ENCODE data around the gene SIDT2.
"Not testable (repeated sequence)": the region's sequence is repeated elsewhere in the genome, so short reads cannot be mapped to it uniquely, and the experiment has no call there.

SIDT2 gene

DNA sequence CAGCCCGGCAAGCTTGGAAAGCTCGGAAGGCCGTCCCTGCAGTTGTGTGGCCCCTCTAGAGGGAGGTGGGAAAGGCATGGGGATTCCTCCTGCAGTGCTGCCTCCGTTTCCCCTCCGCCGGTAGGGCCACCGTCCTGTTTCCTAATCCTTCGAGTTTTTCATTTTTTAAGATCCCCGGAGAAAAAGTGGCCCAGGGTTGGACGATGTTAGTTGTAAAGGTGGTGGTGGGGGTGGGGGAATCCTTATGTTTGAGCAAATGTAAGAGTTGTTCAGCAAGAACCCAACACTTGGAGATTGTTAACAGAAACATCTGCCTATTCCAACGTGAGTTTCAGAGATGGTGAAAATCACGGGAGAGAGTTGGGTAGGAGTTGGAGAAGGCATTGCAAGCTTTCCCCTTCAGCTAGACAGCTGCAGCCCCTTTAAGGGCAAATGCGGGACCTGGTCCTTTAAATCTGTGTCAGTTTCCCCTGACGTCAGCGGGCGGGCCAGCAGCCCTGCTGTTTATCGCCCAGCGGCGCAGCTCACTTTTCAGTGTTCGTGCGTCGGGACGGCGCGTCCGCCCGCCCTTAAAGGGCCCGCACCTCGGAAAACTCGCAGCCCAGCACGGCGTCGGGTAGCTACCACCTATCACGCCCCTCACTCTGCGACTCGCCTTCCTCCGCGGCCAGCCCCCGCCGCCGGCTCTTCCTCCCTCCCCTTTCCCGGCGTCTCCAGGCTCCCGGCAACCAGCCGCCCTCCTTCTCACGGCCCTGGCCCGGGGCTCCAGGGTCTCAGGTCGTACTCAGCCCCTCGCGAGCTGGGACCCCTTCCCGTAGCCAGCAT lies at the start of gene SIDT2:
TSS of gene SIDT2 (plus strand) at position 534 of the 825 bp plus-strand sequence. CDS start 521 bp downstream, outside the sequence.
- Mint-ChIP-seq H3K4me1 (peaks cover 44% of the 10 kb centered on the region), H3K4me3 (peak within 1 kb of the TSS; percentile 97 to 99 (median 97)), H3K27me3 (ENCODE audit: low read depth) (peaks cover 4% of the 10 kb centered on the region), H3K27ac (peak within 1 kb of the TSS; percentile 95 to 98 (median 96)), H3K36me3 (ENCODE audit: low read depth) (peaks cover 5% of the 10 kb centered on the region), H3K9me3 (no peaks in the 10 kb centered on the region)
- TF ChIP-seq, protein P1, sequence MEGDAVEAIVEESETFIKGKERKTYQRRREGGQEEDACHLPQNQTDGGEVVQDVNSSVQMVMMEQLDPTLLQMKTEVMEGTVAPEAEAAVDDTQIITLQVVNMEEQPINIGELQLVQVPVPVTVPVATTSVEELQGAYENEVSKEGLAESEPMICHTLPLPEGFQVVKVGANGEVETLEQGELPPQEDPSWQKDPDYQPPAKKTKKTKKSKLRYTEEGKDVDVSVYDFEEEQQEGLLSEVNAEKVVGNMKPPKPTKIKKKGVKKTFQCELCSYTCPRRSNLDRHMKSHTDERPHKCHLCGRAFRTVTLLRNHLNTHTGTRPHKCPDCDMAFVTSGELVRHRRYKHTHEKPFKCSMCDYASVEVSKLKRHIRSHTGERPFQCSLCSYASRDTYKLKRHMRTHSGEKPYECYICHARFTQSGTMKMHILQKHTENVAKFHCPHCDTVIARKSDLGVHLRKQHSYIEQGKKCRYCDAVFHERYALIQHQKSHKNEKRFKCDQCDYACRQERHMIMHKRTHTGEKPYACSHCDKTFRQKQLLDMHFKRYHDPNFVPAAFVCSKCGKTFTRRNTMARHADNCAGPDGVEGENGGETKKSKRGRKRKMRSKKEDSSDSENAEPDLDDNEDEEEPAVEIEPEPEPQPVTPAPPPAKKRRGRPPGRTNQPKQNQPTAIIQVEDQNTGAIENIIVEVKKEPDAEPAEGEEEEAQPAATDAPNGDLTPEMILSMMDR (IDR thresholded peaks at IDR 0.05; ENCODE audit: unreplicated experiment in 3 of 3) = no peak

DNA sequence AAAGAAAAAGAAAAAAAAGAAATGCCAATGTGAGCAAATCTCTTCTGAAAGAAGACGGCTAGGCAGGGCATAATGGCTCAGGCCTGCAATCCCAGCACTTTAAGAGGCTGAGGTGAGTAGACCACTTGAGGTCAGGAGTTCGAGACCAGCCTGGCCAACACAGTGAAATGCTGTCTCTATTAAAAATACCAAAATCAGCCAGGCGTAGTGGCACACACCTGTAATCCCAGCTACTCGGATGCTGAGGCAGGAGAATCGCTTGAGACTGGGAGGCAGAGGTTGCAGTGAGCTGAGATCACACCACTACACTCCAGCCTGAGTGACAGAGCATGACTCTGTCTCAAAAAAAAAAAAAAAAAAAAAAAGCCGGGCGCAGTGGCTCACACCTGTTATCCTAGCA lies 48.1 kb upstream of the SIDT2 start:
- not testable (repeated sequence) for H3K27ac Mint-ChIP-seq, H3K4me3 Mint-ChIP-seq

DNA sequence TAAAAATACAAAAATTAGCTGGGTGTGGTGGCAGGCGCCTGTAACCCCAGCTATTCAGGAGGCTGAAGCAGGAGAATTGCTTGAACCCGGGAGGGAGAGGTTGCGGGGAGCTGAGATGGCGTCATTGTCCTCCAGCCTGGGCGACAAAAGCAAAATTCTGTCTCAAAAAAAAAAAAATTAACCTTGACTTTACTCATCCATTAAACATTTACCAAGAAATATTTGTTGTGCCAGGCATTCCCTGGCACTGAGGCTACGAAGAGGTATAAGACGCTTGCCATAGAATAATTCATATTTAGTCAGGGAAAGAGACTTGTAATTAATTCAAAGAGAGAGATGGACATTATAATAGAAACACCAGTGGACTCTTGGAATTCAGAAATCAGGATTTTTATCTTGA lies 47.7 kb upstream of the SIDT2 start:
- Mint-ChIP-seq H3K36me3 (ENCODE audit: low read depth) (no peaks in the 10 kb centered on the region), H3K4me3 (no peak overlapping the region), H3K4me1 (no peaks in the 10 kb centered on the region), H3K9me3 (no peaks in the 10 kb centered on the region), H3K27ac (no peak overlapping the region), H3K27me3 (ENCODE audit: low read depth) (peaks cover 17% of the 10 kb centered on the region)
- TF ChIP-seq, protein P1 (IDR thresholded peaks at IDR 0.05; ENCODE audit: unreplicated experiment in 3 of 3) = no peak

More for the DNA sequence above, 48.1 kb upstream of the SIDT2 start:
- not testable (repeated sequence) for H3K9me3 Mint-ChIP-seq; H3K4me1 Mint-ChIP-seq; H3K36me3 Mint-ChIP-seq (ENCODE audit: low read depth)
- peaks cover 17% of the 10 kb centered on the region for H3K27me3 Mint-ChIP-seq (ENCODE audit: low read depth)

DNA sequence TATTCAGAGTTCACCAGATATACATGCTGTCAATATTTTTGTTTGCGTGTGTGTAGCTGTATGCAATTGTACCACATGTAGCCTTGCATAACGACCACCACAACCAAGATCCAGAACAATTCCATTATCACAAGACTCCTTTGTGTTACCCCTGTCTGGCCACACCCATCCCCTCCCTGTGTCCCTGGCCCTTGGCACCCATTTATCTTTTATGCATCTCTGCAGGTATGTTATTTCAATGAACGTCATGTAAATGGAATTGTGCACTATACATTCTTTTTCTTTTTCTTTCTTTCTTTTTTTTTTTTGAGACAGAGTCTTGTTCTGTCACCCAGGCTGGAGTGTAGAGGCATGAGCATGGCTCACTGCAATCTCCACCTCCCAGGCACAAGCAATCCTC lies 44.1 kb upstream of the SIDT2 start:
- Mint-ChIP-seq H3K27ac (no peak overlapping the region), H3K36me3 (ENCODE audit: low read depth) (no peaks in the 10 kb centered on the region), H3K4me1 (no peaks in the 10 kb centered on the region)

DNA sequence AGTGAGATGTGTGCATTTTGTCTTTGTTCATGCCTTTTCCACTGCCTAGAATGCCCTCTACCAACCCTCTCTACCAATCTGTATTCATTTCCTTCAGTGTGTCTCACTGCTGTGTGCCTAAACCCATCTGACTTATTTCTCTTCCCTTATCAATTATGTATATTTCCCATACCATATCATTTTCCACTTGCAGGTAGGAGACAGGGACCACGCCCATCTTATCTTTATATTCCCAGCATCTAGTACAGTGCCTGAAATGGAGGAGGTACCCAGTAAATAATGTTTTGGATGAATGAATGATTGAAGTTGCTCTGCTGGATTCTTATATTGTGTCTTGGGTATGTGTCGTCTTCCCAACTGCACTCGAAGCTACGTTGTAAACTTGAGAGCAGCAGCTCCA lies 43.6 kb upstream of the SIDT2 start:
- not testable (repeated sequence) for H3K4me3 Mint-ChIP-seq; H3K27ac Mint-ChIP-seq; H3K36me3 Mint-ChIP-seq (ENCODE audit: low read depth); H3K4me1 Mint-ChIP-seq; H3K9me3 Mint-ChIP-seq
- H3K27me3 Mint-ChIP-seq (ENCODE audit: low read depth) = peaks cover 14% of the 10 kb centered on the region

More for the DNA sequence above, 44.1 kb upstream of the SIDT2 start:
- no peaks in the 10 kb centered on the region for H3K9me3 Mint-ChIP-seq
- H3K4me3 Mint-ChIP-seq = no peak overlapping the region
- TF ChIP-seq, protein P1 (IDR thresholded peaks at IDR 0.05; ENCODE audit: unreplicated experiment in 3 of 3) = no peak
- H3K27me3 Mint-ChIP-seq (ENCODE audit: low read depth) = peaks cover 11% of the 10 kb centered on the region

DNA sequence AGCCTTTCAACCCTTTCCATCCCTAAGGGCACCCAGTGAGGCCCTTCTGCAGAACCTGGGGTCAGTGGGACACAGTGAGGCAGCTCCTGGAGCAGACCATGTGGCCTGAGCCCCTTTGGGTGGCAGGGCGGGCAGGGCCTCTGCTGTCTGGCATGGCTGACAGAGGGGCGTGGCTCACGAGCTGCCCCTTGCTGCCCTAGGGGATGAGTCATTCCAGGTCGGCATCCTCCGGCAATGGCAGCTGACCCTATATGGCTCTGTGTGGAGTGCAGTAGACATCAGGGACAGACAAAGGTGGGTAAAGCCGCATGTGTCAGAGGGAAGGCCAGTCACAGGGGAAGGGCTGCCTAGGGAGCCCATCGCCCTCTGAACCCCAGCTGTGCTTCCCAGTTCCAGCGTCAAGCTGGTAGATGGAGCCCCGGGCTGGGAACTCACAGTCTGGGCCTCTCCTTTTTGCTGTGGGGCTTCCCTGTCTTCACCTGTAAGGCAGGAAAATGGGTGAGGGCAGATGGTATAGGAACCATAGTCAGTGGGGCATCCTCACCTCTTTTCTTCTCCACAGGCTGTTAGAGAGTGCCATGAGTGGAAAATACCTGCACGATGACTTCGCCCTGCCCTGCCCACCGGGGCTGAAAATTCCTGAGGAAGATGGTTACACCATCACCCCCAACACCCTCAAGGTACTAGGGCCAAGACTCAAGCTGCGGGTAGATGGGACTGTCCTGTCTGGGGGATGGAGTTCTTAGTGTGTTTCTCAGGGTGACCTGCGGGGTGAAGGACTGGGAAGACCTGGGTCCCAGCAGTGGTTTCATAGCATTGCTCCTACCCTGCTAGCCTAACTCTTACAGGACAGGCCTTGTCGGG lies 41.1 kb upstream of the SIDT2 start:
- H3K27me3 Mint-ChIP-seq (ENCODE audit: low read depth) = peaks cover 16% of the 10 kb centered on the region
- not testable (repeated sequence) for H3K4me1 Mint-ChIP-seq; H3K36me3 Mint-ChIP-seq (ENCODE audit: low read depth); H3K9me3 Mint-ChIP-seq; H3K4me3 Mint-ChIP-seq; H3K27ac Mint-ChIP-seq

DNA sequence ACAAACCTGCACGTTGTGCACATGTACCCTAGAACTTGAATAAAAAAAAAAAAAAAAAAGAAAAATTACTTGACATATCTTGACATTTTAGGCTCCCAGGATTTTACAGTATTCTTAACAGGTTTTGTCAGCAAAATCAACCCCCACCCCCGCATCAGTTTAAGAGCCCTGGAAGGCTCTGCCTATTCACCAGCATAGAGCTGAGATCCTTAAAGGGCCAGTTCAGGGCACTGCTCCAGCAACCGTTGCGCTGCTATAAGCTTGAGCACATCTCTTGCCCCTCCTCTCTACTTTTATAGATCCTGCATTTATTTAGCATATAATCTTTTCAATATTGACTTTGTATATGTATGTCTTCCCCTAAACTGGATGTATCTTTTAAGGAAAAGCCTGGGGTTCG lies 35.2 kb upstream of the SIDT2 start:
- peak overlapping the region; percentile 79 to 98 (median 90) for H3K27ac Mint-ChIP-seq
- peaks cover 6% of the 10 kb centered on the region for H3K27me3 Mint-ChIP-seq (ENCODE audit: low read depth)
- H3K36me3 Mint-ChIP-seq (ENCODE audit: low read depth) = peaks cover 22% of the 10 kb centered on the region
- TF ChIP-seq, protein P1 (IDR thresholded peaks at IDR 0.05; ENCODE audit: unreplicated experiment in 3 of 3) = no peak
- H3K9me3 Mint-ChIP-seq = no peaks in the 10 kb centered on the region
- peak overlapping the region; percentile 99 to 100 (median 99) for H3K4me3 Mint-ChIP-seq
- peaks cover 32% of the 10 kb centered on the region for H3K4me1 Mint-ChIP-seq
